ENCODE data around the gene PRPSAP1. TPM values are rescaled to one million over a fixed set of nuclear protein-coding genes. Genes with fewer than 3 reads are reported as not detected.

Gene PRPSAP1
- total RNA-seq, 1 donor, result 48.1 TPM

DNA sequence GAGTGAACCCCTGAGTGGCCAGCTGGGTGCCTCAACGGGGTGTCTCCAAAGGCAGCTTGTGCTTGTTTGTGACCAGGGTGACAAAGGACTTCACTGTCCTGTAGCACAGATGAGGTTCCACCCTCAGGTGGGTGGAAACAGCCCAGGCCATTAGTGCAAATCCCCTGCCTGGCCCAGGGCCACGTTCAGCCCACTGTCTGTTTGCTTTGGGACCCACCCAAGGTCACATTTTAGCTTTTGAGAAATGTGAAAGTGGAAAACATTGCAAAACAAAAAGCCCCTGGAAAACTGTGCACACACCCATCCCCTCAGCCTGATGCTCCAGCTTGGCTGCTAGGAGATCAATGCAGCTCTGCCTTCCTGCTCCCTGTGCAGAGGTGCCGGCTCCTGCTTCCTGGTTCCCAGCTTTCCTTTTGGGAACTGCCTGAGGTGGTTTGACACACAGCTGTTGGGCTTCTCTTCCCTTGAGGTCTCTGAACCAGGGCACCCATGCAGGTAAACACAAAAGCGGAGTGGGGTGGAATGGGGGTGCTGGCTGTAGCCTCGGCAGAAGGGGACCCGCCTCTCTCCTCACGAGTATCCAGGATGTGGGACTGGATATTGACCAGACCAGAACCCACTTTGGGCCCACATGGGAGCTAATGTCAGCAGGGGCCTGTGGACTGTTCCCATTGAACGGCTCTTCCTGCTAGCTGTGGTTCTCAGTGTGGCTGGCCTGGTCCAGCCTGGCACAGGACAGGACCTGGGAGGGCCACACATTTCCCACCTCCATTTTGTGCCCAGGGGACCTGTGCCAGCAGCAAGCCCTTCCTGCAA, 22.8 kb upstream of the PRPSAP1 start:
- DNase-seq (ENCODE audit: low read depth), result peak; percentile 59
- no peak overlapping the region for H3K4me3 ChIP-seq (ENCODE audit: low read depth, low read length)
- TF ChIP-seq CTCF (IDR thresholded peaks at IDR 0.05; ENCODE audit: insufficient read depth, low read length), result no peak

- peak; percentile 99 for DNase-seq (ENCODE audit: low read depth)
- TF ChIP-seq CTCF (IDR thresholded peaks at IDR 0.05; ENCODE audit: insufficient read depth, low read length), result no peak
- no peak overlapping the region for H3K4me3 ChIP-seq (ENCODE audit: low read depth, low read length)
Observed at GRCh38 chr17:76371656-76372628, 18.2 kb upstream of the PRPSAP1 start.

- TF ChIP-seq CTCF (IDR thresholded peaks at IDR 0.05; ENCODE audit: insufficient read depth, low read length), result peak; percentile 54
- no peak overlapping the region for H3K4me3 ChIP-seq (ENCODE audit: low read depth, low read length)
- peak; percentile 97 for DNase-seq (ENCODE audit: low read depth)
Observed at GRCh38 chr17:76370261-76370993, 16.7 kb upstream of the PRPSAP1 start.

GRCh38 chr17:76369804-76370203, 16.1 kb upstream of the PRPSAP1 start:
- DNase-seq (ENCODE audit: low read depth), result no peak
- H3K4me3 ChIP-seq (ENCODE audit: low read depth, low read length), result no peak overlapping the region
- TF ChIP-seq CTCF (IDR thresholded peaks at IDR 0.05; ENCODE audit: insufficient read depth, low read length), result no peak

GRCh38 chr17:76369379-76369778, 15.7 kb upstream of the PRPSAP1 start:
- no peak for DNase-seq (ENCODE audit: low read depth)
- no peak overlapping the region for H3K4me3 ChIP-seq (ENCODE audit: low read depth, low read length)

More at GRCh38 chr17:76369379-76369778, 15.7 kb upstream of the PRPSAP1 start:
- no peak for TF ChIP-seq CTCF (IDR thresholded peaks at IDR 0.05; ENCODE audit: insufficient read depth, low read length)

All from fibroblast of the aortic adventitia (primary cell).